Measurements from ENCODE around the gene GRK6. TPM values are rescaled to one million over a fixed set of nuclear protein-coding genes. Genes with fewer than 3 reads are reported as not detected.
A peak's percentile ranks its signal among the peaks of the same experiment; 100 is the strongest.

The GRK6 gene
- polyA plus RNA-seq, 1 experiment, result 16.4 TPM

GRCh38 chr5:177476531-177477233 lies 50.2 kb downstream of the GRK6 start:
- POLR2A ChIA-PET, result interaction anchor here (0.5 to 13.1 kb wide), 4 partner anchors 8 to 91 kb away, joined by 4 to 230 read pairs (median 8); partner anchors contain the start of gene PDLIM7
- no peak for DNase-seq (ENCODE audit: low read depth, low spot score)
- Histone ChIP-seq H3K4me3 (ENCODE audit: low read depth, low read length) (no peak overlapping the region), H3K9me3 (ENCODE audit: control insufficient read depth, insufficient read depth, low read length) (no peaks in the 10 kb centered on the region; the same call in 1 of the 2 replicates), H3K27me3 (ENCODE audit: control insufficient read depth, insufficient read depth, low read length) (no peaks in the 10 kb centered on the region), H3K27ac (ENCODE audit: low read depth, low read length) (no peak overlapping the region)
- no peak for TF ChIP-seq CTCF (IDR thresholded peaks at IDR 0.05; ENCODE audit: low read depth, low read length)
- CTCF ChIA-PET, result interaction anchor here (1.0 to 3.7 kb wide), 4 partner anchors 16 to 167 kb away, joined by 3 to 11 read pairs (median 4); no protein-coding TSS in a partner anchor

GRCh38 chr5:177477701-177478477 lies 51.4 kb downstream of the GRK6 start:
- no peaks in the 10 kb centered on the region for H3K27me3 ChIP-seq (ENCODE audit: control insufficient read depth, insufficient read depth, low read length)
- H3K4me3 ChIP-seq (ENCODE audit: low read depth, low read length), result no peak overlapping the region
- no peaks in the 10 kb centered on the region for H3K9me3 ChIP-seq (ENCODE audit: control insufficient read depth, insufficient read depth, low read length)
- TF ChIP-seq CTCF (IDR thresholded peaks at IDR 0.05; ENCODE audit: low read depth, low read length), result no peak
- H3K27ac ChIP-seq (ENCODE audit: low read depth, low read length), result peak overlapping the region; percentile 31
- CTCF ChIA-PET, result interaction anchor here (1.2 to 3.7 kb wide), 3 partner anchors 15 to 24 kb away, joined by 3 to 11 read pairs (median 11); no protein-coding TSS in a partner anchor
- POLR2A ChIA-PET, result interaction anchor here (1.1 to 13.1 kb wide), 5 partner anchors 9 to 88 kb away, joined by 4 to 230 read pairs (median 4); partner anchors contain the start of gene PDLIM7
- DNase-seq (ENCODE audit: low read depth, low spot score), result no peak

- H3K4me3 ChIP-seq (ENCODE audit: low read depth, low read length), result no peak overlapping the region
- H3K27ac ChIP-seq (ENCODE audit: low read depth, low read length), result peak overlapping the region; percentile 77
- H3K27me3 ChIP-seq (ENCODE audit: control insufficient read depth, insufficient read depth, low read length), result no peaks in the 10 kb centered on the region
- no peak for TF ChIP-seq CTCF (IDR thresholded peaks at IDR 0.05; ENCODE audit: low read depth, low read length)
- DNase-seq (ENCODE audit: low read depth, low spot score), result no peak
- ChIA-PET POLR2A (interaction anchor here (1.4 to 13.1 kb wide), 5 partner anchors 7 to 89 kb away, joined by 4 to 230 read pairs (median 9); partner anchors contain the start of gene PDLIM7), CTCF (interaction anchor here (1.4 to 3.7 kb wide), 3 partner anchors 22 to 88 kb away, joined by 4 to 11 read pairs (median 11); no protein-coding TSS in a partner anchor)
- no peaks in the 10 kb centered on the region for H3K9me3 ChIP-seq (ENCODE audit: control insufficient read depth, insufficient read depth, low read length)
Measured at GRCh38 chr5:177478711-177479646, 52.5 kb downstream of the GRK6 start.

- H3K27me3 ChIP-seq (ENCODE audit: control insufficient read depth, insufficient read depth, low read length), result no peaks in the 10 kb centered on the region
- POLR2A ChIA-PET, result interaction anchor here (1.6 to 13.1 kb wide), 3 partner anchors 8 to 23 kb away, joined by 9 to 230 read pairs (median 9); partner anchors contain the start of gene PDLIM7
- H3K9me3 ChIP-seq (ENCODE audit: control insufficient read depth, insufficient read depth, low read length), result no peaks in the 10 kb centered on the region
- DNase-seq (ENCODE audit: low read depth, low spot score), result no peak
- CTCF ChIA-PET, result interaction anchor here (1.0 to 1.4 kb wide), 3 partner anchors 22 to 89 kb away, joined by 3 to 7 read pairs (median 4); no protein-coding TSS in a partner anchor
- peak overlapping the region; percentile 77 for H3K27ac ChIP-seq (ENCODE audit: low read depth, low read length)
- TF ChIP-seq CTCF (IDR thresholded peaks at IDR 0.05; ENCODE audit: low read depth, low read length), result no peak
- H3K4me3 ChIP-seq (ENCODE audit: low read depth, low read length), result no peak overlapping the region
Measured at GRCh38 chr5:177479774-177480173, 53.3 kb downstream of the GRK6 start.
